HUES64 (cell line): ENCODE measurements around the gene KCNT2.

Source experiments
- H3K27ac ChIP-seq: 2 replicates; pipeline ENCODE4 v1.7.0; 2013; ENCODE audit warnings: low read depth, low read length, inconsistent platforms
- H3K27me3 ChIP-seq: 2 replicates; pipeline ENCODE4 v1.6.1; 2013; ENCODE audit warnings: mild to moderate bottlenecking, low read length; ENCODE audit not compliant: insufficient read depth
- H3K36me3 ChIP-seq: 2 replicates; pipeline ENCODE4 v1.6.1; 2013; ENCODE audit warnings: mild to moderate bottlenecking, low read length; ENCODE audit not compliant: insufficient read depth
- H3K4me1 ChIP-seq: 2 replicates; pipeline ENCODE4 v1.6.1; 2013; ENCODE audit warnings: mild to moderate bottlenecking, low read length, moderate library complexity; ENCODE audit not compliant: insufficient read depth
- H3K4me3 ChIP-seq: 2 replicates; pipeline ENCODE4 v1.5.1; 2013; ENCODE audit warnings: mild to moderate bottlenecking, low read length, moderate library complexity
- H3K9ac ChIP-seq: 2 replicates; pipeline ENCODE4 v1.6.1; 2013; ENCODE audit warnings: mild to moderate bottlenecking, low read depth, low read length
- H3K9me3 ChIP-seq: 2 replicates; pipeline ENCODE4 v1.6.1; 2013; ENCODE audit warnings: low read depth, low read length; ENCODE audit not compliant: insufficient read depth
- WGBS: fragments of 150-250, 120-280 bp; methylation state at CpG from one replicate; pipeline ENCODE4 v1.1.7; 2013; ENCODE audit warnings: missing lambda C conversion rate; 5-methylcytosine and 5-hydroxymethylcytosine counted together

KCNT2 gene

GRCh38 chr1:196373798-196374197 lies 234.4 kb downstream of the KCNT2 start:
- Histone ChIP-seq H3K27ac (no peak overlapping the region), H3K9ac (no peak overlapping the region), H3K27me3 (no peaks in the 10 kb centered on the region), H3K9me3 (no peaks in the 10 kb centered on the region), H3K36me3 (no peaks in the 10 kb centered on the region), H3K4me1 (peaks cover 9% of the 10 kb centered on the region), H3K4me3 (no peak overlapping the region)
- WGBS: 20% methylated on average over 1 of the region's 1 CpG

DNA sequence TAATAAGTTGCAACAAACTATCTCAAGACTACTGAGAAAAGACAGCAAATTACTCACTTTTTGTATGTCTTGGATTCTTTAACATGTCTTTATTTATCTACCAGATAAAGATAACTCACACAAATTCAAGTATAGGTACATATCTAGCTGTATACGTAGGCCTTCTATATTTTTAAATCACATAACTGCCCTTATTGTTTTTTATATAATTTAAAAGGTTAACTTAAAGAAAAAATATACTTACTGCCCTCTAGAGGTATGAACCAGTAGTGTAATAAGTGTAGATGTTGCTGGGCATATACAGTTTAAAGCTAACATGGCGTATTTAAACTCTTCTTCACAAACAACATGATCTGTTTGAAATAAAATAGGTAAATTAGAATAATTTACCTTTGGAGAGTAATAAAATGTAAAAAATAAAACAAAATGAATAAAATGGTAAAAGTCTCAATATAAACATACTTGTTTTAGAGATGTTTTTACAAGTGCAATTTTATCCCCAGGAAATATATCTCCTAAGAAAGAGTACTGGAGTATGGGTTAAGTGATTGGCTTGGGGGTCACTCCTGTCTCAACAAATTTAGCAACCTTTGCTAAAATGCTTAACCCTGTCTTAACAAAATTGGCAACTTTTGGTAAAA lies 235.2 kb downstream of the KCNT2 start:
- WGBS: no CpG with 5 or more reads among the region's 2 CpGs
- H3K4me1 ChIP-seq: peaks cover 9% of the 10 kb centered on the region

DNA sequence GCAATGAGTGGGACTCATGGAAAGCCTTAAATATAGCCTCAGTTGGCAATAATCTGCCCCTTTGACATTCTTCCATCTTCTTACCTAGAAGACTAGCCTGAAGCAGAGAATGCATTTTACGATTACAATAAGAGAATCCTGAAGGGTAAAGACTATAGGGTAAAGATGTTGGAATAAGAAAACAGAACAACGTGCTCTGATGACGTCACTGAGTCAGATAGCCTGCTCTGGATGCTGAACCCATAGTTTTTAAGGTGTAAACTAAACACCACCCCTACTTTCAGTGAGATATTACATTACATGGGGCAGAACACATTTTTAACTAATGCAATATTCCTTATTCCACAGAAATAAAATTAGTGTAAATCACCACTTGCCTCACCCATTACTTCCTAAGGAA lies 240.4 kb downstream of the KCNT2 start:
- no peak overlapping the region for H3K9ac ChIP-seq
- H3K4me3 ChIP-seq: no peak overlapping the region
- H3K4me1 ChIP-seq: peaks cover 11% of the 10 kb centered on the region; the same call in 1 of the 2 replicates
- no peaks in the 10 kb centered on the region for H3K36me3 ChIP-seq
- no peaks in the 10 kb centered on the region for H3K27me3 ChIP-seq
- WGBS: 95% methylated on average over 3 of the region's 3 CpGs
- H3K27ac ChIP-seq: no peak overlapping the region
- no peaks in the 10 kb centered on the region for H3K9me3 ChIP-seq

More for the DNA sequence above, 235.2 kb downstream of the KCNT2 start:
- Histone ChIP-seq H3K9ac (no peak overlapping the region), H3K27ac (no peak overlapping the region), H3K9me3 (no peaks in the 10 kb centered on the region), H3K36me3 (no peaks in the 10 kb centered on the region), H3K27me3 (no peaks in the 10 kb centered on the region), H3K4me3 (no peak overlapping the region)

GRCh38 chr1:196366817-196367495 lies 241.3 kb downstream of the KCNT2 start:
- peaks cover 17% of the 10 kb centered on the region for H3K4me1 ChIP-seq
- H3K4me3 ChIP-seq: no peak overlapping the region
- no peaks in the 10 kb centered on the region for H3K9me3 ChIP-seq
- no peaks in the 10 kb centered on the region for H3K27me3 ChIP-seq
- no peaks in the 10 kb centered on the region for H3K36me3 ChIP-seq
- H3K27ac ChIP-seq: no peak overlapping the region
- no CpG with 5 or more reads among the region's 5 CpGs for WGBS
- H3K9ac ChIP-seq: no peak overlapping the region

GRCh38 chr1:196361112-196361714 lies 247.0 kb downstream of the KCNT2 start:
- no peaks in the 10 kb centered on the region; the same call in 1 of the 2 replicates for H3K36me3 ChIP-seq
- H3K9me3 ChIP-seq: no peaks in the 10 kb centered on the region
- no peaks in the 10 kb centered on the region for H3K27me3 ChIP-seq
- H3K27ac ChIP-seq: no peak overlapping the region
- peaks cover 23% of the 10 kb centered on the region for H3K4me1 ChIP-seq
- H3K4me3 ChIP-seq: no peak overlapping the region
- 93% methylated on average over 5 of the region's 5 CpGs for WGBS
- no peak overlapping the region for H3K9ac ChIP-seq

GRCh38 chr1:196357913-196358312 lies 250.3 kb downstream of the KCNT2 start:
- 100% methylated on average over 1 of the region's 1 CpG for WGBS
- Histone ChIP-seq H3K27ac (no peak overlapping the region), H3K9me3 (no peaks in the 10 kb centered on the region), H3K4me3 (no peak overlapping the region), H3K36me3 (peaks cover 3% of the 10 kb centered on the region; the same call in 1 of the 2 replicates), H3K9ac (no peak overlapping the region), H3K27me3 (no peaks in the 10 kb centered on the region), H3K4me1 (peaks cover 12% of the 10 kb centered on the region)

GRCh38 chr1:196355206-196355786 lies 252.9 kb downstream of the KCNT2 start:
- H3K27ac ChIP-seq: no peak overlapping the region

DNA sequence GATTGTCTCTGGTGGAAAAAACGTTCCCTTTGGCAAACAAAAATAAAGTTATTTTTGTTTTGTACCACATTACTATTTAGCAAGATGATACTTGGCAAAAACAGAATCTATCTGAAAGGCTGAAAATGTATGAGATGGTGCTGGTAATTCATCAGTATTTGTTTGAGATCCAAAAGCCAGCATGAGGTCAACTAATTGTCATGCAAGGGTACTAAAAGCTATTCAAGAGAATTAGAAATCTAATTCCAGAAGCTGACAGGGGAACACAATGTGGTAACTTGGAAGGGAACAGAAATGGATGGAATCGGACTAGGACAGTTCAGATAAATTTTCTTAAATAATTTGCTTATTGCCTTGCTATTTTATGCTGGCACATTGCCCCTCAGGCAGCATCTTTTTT lies 263.8 kb downstream of the KCNT2 start:
- peaks cover 16% of the 10 kb centered on the region for H3K36me3 ChIP-seq
- H3K9ac ChIP-seq: no peak overlapping the region
- H3K9me3 ChIP-seq: no peaks in the 10 kb centered on the region
- no peak overlapping the region for H3K4me3 ChIP-seq
- WGBS: 100% methylated on average over 1 of the region's 2 CpGs
- H3K27me3 ChIP-seq: no peaks in the 10 kb centered on the region
- peaks cover 35% of the 10 kb centered on the region for H3K4me1 ChIP-seq
- peak overlapping the region; percentile 65; the same call in 1 of the 2 replicates for H3K27ac ChIP-seq

More at GRCh38 chr1:196355206-196355786, 252.9 kb downstream of the KCNT2 start:
- Histone ChIP-seq H3K4me1 (0 out of 2 replicates have a peak, but pooled peaks cover 5% of the 10 kb centered on the region), H3K4me3 (no peak overlapping the region), H3K9me3 (no peaks in the 10 kb centered on the region), H3K27me3 (no peaks in the 10 kb centered on the region), H3K36me3 (0 out of 2 replicates have a peak, but pooled peaks cover 3% of the 10 kb centered on the region), H3K9ac (no peak overlapping the region)
- WGBS: 85% methylated on average over 3 of the region's 3 CpGs

- peaks cover 5% of the 10 kb centered on the region for H3K4me1 ChIP-seq
- H3K27me3 ChIP-seq: no peaks in the 10 kb centered on the region
- WGBS: 100% methylated on average over 1 of the region's 1 CpG
- no peak overlapping the region for H3K4me3 ChIP-seq
- no peak overlapping the region for H3K27ac ChIP-seq
- no peaks in the 10 kb centered on the region for H3K9me3 ChIP-seq
- H3K36me3 ChIP-seq: peaks cover 14% of the 10 kb centered on the region; the same call in 1 of the 2 replicates
- no peak overlapping the region for H3K9ac ChIP-seq
Measured at GRCh38 chr1:196324345-196324744, 283.9 kb downstream of the KCNT2 start.

DNA sequence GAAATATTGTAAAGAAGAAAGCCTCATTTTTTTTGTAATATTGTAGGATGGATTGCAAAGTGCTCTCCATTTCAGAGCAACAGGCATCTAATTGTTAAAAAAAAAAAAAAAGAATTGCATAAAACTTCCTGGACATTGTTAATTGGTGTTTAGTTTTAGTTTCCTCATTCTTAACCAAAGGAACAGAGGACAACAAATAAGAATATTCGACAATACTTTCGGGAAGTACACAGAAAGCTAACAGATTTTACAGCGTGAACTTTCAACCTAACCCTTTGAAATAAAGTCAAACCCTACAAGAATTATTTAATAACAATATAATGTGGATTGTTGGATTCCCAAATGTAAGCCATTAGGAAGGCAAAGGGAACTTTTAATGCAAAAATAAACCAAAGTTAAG lies 284.4 kb downstream of the KCNT2 start:
- H3K9ac ChIP-seq: no peak overlapping the region
- 76% methylated on average over 3 of the region's 3 CpGs for WGBS

DNA sequence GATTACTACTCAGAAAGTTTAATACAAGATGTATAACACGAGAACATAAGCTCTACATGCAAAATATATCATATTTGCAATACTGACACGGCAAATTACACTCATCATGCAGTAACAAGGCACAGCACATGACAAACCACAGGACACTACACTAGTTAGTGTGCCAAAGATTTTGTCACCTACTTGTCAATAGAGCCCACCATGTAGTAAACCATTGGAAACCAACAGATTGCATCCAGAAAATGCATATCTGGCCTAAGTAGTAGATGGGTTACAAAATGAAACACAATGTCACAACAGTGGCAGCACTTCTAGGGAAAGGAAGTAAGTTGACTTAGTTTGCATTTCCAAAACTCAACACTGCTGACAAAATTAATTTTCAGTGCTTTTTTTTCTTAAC lies 288.9 kb downstream of the KCNT2 start:
- Histone ChIP-seq H3K4me3 (no peak overlapping the region), H3K36me3 (peaks cover 17% of the 10 kb centered on the region), H3K9me3 (no peaks in the 10 kb centered on the region), H3K27me3 (no peaks in the 10 kb centered on the region), H3K4me1 (peaks cover 5% of the 10 kb centered on the region), H3K27ac (no peak overlapping the region), H3K9ac (no peak overlapping the region)
- WGBS: 90% methylated on average over 2 of the region's 2 CpGs

More for the DNA sequence above, 284.4 kb downstream of the KCNT2 start:
- Histone ChIP-seq H3K9me3 (no peaks in the 10 kb centered on the region), H3K27ac (no peak overlapping the region), H3K36me3 (peaks cover 14% of the 10 kb centered on the region; the same call in 1 of the 2 replicates), H3K27me3 (no peaks in the 10 kb centered on the region), H3K4me1 (peaks cover 5% of the 10 kb centered on the region), H3K4me3 (no peak overlapping the region)
